Measurements from ENCODE around the gene SNX21.

GRCh38 chr20:45850238-45850637 is 16.6 kb downstream of the SNX21 start:
- no peak for TF ChIP-seq EZH2 (IDR thresholded peaks at IDR 0.05; ENCODE audit: borderline replicate concordance, low read depth, low read length, severe bottlenecking)
- no peak for TF ChIP-seq MYC (IDR thresholded peaks at IDR 0.05; ENCODE audit: low read depth, low read length)
- TF ChIP-seq CTCF (IDR thresholded peaks at IDR 0.05; ENCODE audit: extremely low read depth in 1 of 2, insufficient read depth in 1 of 2, low read depth in 1 of 2, low read length in 2 of 2) = no peak
- no peak for TF ChIP-seq POLR2AphosphoS5 (IDR thresholded peaks at IDR 0.05; ENCODE audit: insufficient read depth, low read depth, low read length)
